ENCODE results near the gene PRDM15. TPM values are rescaled to one million over a fixed set of nuclear protein-coding genes. Genes with fewer than 3 reads are reported as not detected.

The PRDM15 gene
- total RNA-seq, 1 experiment from 2014 or later: 9.8 TPM

DNA sequence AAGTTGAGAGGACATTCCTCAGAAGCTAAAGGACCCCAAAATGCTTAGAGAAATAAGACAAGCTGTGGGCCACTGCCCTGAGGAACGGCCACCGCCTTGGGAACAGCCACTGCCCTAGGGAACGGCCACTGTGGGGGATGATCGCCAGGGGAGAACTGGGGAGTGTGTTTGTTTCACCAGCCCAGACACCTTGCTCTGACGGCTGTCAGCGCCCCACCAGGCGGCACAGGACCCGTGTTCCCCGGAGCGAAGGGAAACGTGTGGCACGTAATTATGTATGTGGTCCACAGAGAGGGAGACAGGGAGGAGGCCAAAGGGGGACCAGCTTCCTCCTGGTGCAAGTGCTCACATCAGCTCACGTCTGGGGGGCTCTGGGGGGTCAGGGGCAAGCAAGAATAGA is 66.5 kb downstream of the PRDM15 start:
- TF ChIP-seq EZH2 (IDR thresholded peaks at IDR 0.05) (no peak), FOSL1 (IDR thresholded peaks at IDR 0.05; ENCODE audit: low read depth) (no peak), CEBPB (IDR thresholded peaks at IDR 0.05; ENCODE audit: low read depth) (no peak), SP1 (IDR thresholded peaks at IDR 0.05; ENCODE audit: low read depth) (no peak), ELF1 (IDR thresholded peaks at IDR 0.05; ENCODE audit: borderline replicate concordance, low read depth) (no peak), EZH2phosphoT487 (IDR thresholded peaks at IDR 0.05; ENCODE audit: borderline replicate concordance) (no peak), ZNF274 (IDR thresholded peaks at IDR 0.05; ENCODE audit: low read depth, low read length) (no peak), TCF7L2 (IDR thresholded peaks at IDR 0.05; ENCODE audit: borderline replicate concordance, extremely low read depth, insufficient read depth, insufficient read length) (no peak)
- TF ChIP-seq, protein P1, sequence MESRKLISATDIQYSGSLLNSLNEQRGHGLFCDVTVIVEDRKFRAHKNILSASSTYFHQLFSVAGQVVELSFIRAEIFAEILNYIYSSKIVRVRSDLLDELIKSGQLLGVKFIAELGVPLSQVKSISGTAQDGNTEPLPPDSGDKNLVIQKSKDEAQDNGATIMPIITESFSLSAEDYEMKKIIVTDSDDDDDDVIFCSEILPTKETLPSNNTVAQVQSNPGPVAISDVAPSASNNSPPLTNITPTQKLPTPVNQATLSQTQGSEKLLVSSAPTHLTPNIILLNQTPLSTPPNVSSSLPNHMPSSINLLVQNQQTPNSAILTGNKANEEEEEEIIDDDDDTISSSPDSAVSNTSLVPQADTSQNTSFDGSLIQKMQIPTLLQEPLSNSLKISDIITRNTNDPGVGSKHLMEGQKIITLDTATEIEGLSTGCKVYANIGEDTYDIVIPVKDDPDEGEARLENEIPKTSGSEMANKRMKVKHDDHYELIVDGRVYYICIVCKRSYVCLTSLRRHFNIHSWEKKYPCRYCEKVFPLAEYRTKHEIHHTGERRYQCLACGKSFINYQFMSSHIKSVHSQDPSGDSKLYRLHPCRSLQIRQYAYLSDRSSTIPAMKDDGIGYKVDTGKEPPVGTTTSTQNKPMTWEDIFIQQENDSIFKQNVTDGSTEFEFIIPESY (IDR thresholded peaks at IDR 0.05; ENCODE audit: extremely low read depth, insufficient replicate concordance, low read length): no peak
- Histone ChIP-seq H3K4me1 (ENCODE audit: control insufficient read depth in 1 of 2, insufficient read depth in 2 of 2, low read length in 2 of 2) (no peaks in the 10 kb centered on the region), H3K9me2 (ENCODE audit: insufficient read depth) (no peaks in the 10 kb centered on the region), H3K9me3 (ENCODE audit: control insufficient read depth in 1 of 2, insufficient read depth in 1 of 2, low read depth in 1 of 2, low read length in 2 of 2) (no peaks in the 10 kb centered on the region), H3K27ac (ENCODE audit: low read depth, low read length) (no peak overlapping the region), H3K36me3 (ENCODE audit: control insufficient read depth in 1 of 2, insufficient read depth in 2 of 2, low read length in 2 of 2) (peaks cover 0 to 4% of the 10 kb centered on the region in 2 experiments; a peak in 1 of 4 replicates), H3K27me3 (ENCODE audit: insufficient read depth, low read length) (no peaks in the 10 kb centered on the region), H2AFZ (ENCODE audit: low read depth, low read length, poor library complexity, severe bottlenecking) (no peak overlapping the region), H3K4me2 (ENCODE audit: low read length) (no peak overlapping the region), H3K4me3 (replicated peaks in 1 of 2; ENCODE audit: low read depth in 1 of 2, low read length in 2 of 2) (no peak overlapping the region), H3K79me2 (ENCODE audit: insufficient read depth, low read length) (no peaks in the 10 kb centered on the region), H3K9ac (ENCODE audit: low read length) (no peak overlapping the region), H4K20me1 (ENCODE audit: insufficient read depth) (no peaks in the 10 kb centered on the region)
- ATAC-seq: no peak
- DNase-seq (ENCODE audit: low read depth, low spot score): no peak
- intact Hi-C loops (cut with micrococcal nuclease): no loop called here
- ChIA-PET RAD21 (ENCODE audit: low non-redundant PET in 1 of 2, low total read pairs in 2 of 2, uncharacterized antibody in 2 of 2, unreplicated experiment in 2 of 2) (no interaction called here), POLR2A (no interaction called here), CTCF (no interaction called here)
- BruUV-seq (replicated peaks): no TSS peak
